Inferior parietal cortex (tissue), 1 donor: ENCODE results near the gene EFS.
"Not testable (repeated sequence)": the region's sequence is repeated elsewhere in the genome, so short reads cannot be mapped to it uniquely, and the experiment has no call there.

Experiments
- DNase-seq: peaks from one replicate; pipeline ENCODE4 v3.0.0-alpha.2; 2016; ENCODE audit errors: extremely low spot score

The EFS gene, protein sequence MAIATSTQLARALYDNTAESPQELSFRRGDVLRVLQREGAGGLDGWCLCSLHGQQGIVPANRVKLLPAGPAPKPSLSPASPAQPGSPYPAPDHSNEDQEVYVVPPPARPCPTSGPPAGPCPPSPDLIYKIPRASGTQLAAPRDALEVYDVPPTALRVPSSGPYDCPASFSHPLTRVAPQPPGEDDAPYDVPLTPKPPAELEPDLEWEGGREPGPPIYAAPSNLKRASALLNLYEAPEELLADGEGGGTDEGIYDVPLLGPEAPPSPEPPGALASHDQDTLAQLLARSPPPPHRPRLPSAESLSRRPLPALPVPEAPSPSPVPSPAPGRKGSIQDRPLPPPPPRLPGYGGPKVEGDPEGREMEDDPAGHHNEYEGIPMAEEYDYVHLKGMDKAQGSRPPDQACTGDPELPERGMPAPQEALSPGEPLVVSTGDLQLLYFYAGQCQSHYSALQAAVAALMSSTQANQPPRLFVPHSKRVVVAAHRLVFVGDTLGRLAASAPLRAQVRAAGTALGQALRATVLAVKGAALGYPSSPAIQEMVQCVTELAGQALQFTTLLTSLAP

DNA sequence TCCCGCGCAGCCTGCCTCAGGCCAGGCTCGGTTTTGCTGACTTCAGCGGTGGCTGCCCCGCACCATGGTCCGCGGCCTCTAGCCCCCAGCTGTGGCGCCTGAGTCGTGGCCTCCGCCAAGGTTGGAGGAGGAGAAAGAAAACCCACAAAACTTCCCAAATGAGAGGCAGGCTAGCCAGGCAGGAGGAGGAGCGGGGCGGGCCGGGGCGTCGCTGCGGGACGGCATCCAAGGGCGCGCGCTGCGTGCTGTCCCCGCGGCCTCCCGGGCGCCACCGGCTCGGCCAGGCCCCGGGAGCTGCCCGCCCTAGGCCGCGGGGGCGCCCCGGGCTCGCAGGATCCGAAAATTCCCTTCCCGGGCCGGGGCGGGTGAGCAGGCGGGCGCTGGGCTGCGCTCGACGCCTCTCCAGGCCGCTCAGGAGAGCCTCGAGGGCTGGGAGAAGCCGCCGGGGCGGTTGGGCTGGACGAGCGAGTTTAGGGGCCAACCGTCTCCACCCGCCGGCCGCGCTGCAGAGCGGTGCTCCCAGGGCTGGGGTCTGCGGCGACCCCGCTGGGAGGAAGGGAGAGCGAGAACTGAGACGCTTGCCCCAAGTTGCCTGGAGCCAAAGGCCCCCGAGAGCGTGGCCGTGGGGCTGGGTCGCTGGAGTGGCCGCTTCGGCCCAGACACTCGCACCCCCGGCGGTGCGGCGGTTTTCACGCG is at the start of gene EFS:
Gene EFS, minus strand, starts transcription at position 137 of the 696 bp plus-strand sequence. CDS start 147 bp downstream, outside the sequence.
- peak; percentile 20 for DNase-seq

- no peak for DNase-seq
Observed at GRCh38 chr14:23414254-23414653, 49.3 kb upstream of the EFS start.

GRCh38 chr14:23413681-23414080 is 48.7 kb upstream of the EFS start:
- no peak for DNase-seq

DNA sequence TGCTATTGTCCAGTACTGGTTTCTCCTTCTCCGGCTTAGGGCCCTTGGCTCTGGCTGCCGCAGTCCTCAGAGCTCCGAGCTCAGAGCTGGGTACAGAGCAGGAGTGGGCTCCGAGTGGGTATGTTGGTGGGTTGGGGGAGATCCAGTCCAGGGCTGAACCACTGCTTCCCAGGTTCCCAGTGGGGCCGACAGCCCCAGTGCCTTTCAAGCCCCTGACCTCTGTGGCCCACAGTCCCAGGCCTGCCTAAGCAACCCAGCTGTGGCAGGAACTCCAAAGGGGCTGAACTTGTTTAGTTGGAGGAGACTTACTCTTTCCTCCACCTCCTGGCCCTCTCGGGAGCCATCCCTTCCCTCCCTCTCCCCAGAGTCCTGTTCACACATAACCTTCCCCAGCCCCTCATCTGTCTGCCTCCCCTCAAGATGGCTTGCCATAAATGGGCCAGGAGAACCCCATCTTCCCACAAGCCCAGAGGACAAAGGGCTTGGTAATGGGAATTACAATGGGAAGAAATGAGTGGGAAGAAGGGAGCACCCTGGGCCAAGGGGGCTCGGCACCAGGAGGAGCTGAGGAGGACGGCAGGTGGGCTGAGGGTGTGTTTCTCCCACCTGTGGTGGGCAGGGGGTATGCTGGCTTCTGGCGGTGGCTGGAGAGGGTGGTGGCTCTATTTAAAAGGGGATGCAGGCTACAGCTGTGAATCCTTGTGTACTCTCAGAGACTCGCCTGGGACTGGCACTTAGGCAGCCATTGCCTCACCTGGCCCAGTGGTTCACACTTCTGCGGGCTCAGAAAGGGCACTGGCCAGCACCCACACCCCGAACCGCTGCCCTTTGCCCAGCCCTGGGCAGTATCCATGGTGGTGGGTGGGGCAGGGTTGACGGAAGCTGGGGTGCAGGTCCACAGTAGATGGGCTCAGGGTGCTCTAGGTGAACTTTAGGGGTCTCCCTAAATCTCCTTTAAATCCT is 46.9 kb upstream of the EFS start:
- no peak for DNase-seq

- DNase-seq: no peak
Observed at GRCh38 chr14:23409966-23410635, 45.1 kb upstream of the EFS start.

- no peak for DNase-seq
Observed at GRCh38 chr14:23409475-23409874, 44.5 kb upstream of the EFS start.

DNA sequence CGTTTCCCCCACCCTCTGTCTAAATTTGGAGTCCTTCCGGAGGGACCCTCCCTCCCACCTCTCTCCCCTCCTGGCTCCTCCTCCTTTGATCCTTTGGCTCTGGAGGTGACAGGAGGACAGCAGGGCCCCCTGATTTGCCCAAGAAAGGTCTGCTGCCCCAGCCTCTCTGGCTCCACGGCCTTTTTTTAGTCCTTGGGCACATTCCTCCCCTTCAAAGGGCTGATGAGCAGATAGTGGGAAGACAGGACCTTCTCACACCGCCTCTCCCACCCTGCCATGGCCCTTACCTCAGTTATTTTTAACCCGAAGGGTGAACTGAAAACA is 43.3 kb upstream of the EFS start:
- no peak for DNase-seq

- no peak for DNase-seq
Observed at GRCh38 chr14:23407516-23408306, 42.7 kb upstream of the EFS start, which contains the start of gene MYH6. Gene MYH6 (minus strand): TSS chr14:23408273. CDS start chr14:23407223, 1,050 bp downstream.

DNA sequence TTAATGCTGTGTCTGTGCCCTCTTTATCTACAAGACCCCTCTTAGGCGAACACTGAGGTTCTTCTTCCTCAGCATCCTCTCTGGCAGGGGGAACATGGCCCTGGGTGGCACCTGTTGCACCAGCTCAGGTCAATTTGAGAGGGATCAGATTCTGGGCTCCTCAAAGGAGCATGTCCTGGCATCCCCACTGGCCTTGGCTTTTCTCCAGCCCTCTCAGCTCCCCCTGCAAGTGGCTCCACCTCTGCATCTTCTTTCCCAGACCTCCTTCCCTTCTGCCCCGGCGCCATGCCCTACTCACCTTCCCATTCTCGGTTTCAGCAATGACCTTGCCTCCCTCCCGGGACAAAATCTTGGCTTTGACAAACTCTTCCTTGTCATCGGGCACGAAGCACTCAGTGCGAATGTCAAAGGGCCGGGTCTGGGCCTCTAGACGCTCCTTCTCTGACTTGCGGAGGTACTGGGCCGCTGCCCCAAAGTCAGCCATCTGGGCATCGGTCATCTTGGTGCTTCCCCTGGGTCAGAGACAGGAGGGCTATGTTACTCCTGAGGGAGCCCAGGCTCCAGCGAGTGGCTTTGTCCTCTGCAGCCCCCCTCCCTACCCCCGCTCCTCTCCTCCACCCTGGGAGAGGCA is 41.9 kb upstream of the EFS start:
- DNase-seq: no peak

DNA sequence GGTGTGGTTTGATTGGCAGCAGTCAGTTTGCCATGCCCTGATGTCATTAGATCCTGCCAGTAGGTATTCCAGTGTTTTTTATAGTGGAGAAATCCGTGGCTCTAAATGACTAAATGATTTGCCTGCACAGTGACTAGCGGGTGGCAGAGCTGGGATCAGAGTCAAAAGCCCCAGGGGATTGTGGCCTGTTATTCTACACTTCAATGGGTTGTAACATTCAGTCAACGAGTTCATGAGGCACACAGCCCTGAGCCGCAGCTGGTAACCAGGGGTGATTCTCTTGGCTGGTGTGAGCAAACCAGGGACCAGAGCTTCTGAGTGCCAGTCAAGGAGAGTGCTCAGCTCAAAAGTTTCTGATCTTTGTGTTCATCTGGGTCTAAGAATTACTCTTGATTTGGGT is 41.3 kb upstream of the EFS start:
- DNase-seq: no peak

GRCh38 chr14:23405516-23406025 is 40.6 kb upstream of the EFS start:
- no peak for DNase-seq

GRCh38 chr14:23405096-23405495 is 40.1 kb upstream of the EFS start:
- no peak for DNase-seq

GRCh38 chr14:23404331-23404900 is 39.4 kb upstream of the EFS start:
- DNase-seq: no peak

DNA sequence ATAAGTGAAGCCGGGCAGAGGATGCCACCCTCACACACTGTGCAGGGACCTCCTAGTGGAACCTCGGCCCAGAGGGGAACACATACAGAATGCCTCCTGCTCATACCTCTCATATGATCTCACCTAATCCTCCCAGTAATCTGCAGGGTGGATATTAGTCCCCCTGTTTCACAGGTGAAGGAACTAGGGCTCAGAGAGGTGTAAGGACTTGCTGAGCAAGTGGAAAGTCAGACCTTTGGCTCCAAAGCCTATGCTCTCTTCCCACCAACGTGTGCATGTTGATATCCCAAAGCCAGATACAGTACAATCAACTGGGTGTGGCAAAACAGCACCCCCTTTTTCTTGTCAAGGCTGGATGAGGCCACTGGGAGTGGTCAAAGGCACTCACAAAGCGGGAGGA is 38.9 kb upstream of the EFS start:
- no peak for DNase-seq

DNA sequence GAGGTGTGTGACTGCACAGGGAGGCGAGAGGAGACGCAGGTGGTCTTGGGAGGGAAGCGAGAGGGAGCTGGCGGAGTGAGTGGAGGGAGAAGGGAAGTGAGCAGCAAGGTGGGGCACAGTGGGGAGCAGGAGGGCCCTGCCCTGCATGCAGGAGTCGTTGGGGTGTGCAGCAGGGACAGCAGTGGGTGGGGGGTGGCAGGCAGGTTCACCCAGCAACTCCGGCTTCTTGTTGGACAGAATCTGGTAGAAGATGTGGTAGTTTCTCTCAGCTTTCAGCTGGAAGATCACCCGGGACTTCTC is 38.1 kb upstream of the EFS start:
- no peak for DNase-seq

DNA sequence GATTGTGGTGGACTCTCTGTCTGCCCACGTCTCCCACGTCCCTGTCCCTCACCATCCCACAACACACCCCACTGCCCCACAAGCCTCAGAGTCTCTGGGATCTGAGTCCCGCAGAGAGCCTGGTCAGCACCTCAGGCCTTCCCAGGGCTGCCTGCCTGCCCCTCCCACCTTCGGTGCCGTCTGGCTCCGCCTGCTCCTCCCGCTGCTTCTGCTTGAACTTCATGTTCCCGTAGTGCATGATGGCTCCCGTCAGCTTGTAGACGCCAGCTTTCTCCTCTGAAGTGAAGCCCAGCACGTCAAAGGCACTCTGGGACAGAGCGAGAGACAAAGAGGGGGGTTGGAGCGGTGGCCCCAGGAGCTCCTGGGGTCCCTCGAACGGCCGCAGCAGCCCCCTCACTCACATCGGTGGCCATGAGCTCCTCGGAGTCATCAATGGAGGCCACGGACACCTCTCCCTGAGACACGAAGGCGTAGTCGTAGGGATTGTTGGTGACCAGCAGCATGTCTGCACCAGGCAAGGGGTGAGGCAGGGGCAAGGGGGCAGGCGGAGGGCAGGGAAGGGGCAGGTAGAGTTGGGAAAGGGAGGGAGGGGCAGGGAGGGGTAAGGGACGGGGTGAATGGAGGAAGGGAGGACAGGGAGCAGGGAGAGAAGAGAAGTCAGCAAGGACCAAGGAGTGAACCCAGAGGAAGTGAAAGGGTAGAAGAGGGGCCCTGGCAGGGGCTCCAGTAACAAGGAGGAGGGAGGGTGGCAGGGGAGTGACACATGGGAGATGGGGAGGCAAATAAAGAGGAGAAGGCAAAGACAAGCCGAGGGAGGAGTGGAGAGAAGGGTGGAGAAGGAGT is 37.5 kb upstream of the EFS start:
- DNase-seq: no peak

DNA sequence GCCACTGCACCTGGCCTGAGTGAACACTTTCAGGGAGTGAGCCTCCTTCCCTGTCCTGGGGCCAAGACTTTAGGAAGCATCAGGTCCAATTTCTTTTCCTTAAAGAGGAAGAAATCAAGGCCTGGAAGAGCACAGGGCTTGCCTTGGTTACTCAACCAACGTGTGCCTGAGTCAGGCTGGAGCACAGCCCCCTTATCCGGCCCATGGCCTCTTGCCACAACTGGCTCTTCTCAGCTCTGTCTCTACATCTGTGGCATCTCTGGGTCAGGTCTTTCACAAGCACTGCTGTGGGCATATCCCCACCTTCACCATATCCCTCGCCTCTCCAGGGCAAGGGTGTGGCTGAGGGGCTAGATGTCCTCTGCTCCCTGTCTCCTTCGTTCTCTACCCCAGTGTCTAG is 36.3 kb upstream of the EFS start:
- DNase-seq: no peak

DNA sequence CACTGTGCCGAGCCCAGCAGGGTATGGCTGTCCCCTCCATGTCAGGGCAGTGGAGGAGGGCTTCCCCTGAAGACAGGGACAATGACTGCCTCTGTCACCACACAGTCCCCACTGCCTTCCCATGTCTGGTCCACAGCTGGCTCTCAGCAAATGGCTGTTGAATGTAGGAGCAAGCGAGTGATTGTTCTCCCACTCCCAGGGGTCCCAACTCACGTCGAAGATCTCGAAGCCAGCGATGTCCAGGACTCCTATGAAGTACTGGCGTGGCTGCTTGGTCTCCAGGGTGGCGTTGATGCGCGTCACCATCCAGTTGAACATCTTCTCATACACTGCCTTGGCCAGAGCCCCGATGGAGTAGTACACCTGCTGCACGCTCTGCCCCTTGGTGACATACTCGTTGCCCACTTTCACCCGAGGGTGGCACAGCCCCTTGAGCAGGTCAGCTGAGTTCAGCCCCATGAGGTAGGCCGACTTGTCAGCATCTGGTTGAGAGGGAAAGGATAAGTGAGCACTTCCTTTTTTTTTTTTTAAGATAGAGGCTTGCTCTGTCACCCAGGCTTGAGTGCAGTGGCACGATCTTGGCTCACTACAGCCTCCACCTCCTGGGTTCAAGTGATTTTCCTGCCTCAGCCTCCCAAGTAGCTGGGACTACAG is 35.7 kb upstream of the EFS start:
- not testable (repeated sequence) for DNase-seq
